Measurements from ENCODE around the gene TTC7B.

- no peak for TF ChIP-seq CTCF (IDR thresholded peaks at IDR 0.05)
- no peak for TF ChIP-seq POLR2A (IDR thresholded peaks at IDR 0.05)
These were observed 232.2 kb downstream of the TTC7B start for GRCh38 chr14:90583916-90584605.

All from adrenal gland (tissue), 5 donors.